Measurements from ENCODE around the gene SCAMP1. TPM values are rescaled to one million over a fixed set of nuclear protein-coding genes. Genes with fewer than 3 reads are reported as not detected.
"Not testable (repeated sequence)": the region's sequence is repeated elsewhere in the genome, so short reads cannot be mapped to it uniquely, and the experiment has no call there.

Gene SCAMP1
- total and polyA plus RNA-seq, 4 donors: 81.2 to 198 (median 93.6) TPM

DNA sequence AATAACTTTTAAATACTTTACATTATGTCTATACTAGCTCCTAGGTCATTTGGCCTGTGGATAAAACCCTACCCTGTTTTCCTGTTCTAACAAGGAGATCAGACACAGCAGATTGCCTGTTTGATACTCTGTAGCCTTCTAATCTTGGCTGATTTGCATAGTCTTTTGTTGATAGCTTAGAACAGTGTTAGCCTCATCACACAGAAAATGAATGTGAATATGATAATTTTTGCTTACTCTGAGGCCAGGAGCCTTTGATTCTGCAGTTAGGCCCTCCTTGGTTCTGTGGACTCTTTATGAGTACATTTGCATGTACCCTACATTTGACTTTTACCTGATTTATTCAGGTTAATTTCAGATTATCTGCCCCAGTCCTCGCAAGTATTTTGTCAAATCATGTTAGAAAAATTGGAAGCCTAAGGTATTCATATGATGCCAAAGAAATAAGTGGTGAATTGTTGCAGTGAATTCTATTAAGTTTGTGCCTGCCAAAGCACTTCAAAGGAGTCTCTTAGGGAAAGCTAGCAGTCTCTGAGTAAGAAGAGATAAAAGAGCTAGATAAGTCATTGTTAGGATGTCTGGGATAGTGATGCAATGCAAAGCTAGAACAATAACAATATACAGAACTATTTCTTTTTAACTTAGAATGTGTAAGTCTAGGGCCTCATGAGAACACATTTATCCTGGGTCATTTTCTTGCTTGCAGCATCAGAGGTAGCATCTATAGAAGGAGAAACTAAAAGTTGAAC lies 56.4 kb downstream of the SCAMP1 start:
- Histone ChIP-seq H3K4me3 (ENCODE audit: low read depth, low read length) (no peak overlapping the region), H3K4me1 (ENCODE audit: control insufficient read depth, insufficient read depth, low read length) (no peaks in the 10 kb centered on the region), H3K36me3 (ENCODE audit: control insufficient read depth, insufficient read depth, low read length) (no peaks in the 10 kb centered on the region), H3K9me3 (ENCODE audit: control insufficient read depth, insufficient read depth, low read length) (no peaks in the 10 kb centered on the region), H3K27me3 (ENCODE audit: control insufficient read depth, insufficient read depth, low read length) (no peaks in the 10 kb centered on the region), H3K27ac (ENCODE audit: low read depth, low read length) (no peak overlapping the region)
- no peak for DNase-seq (ENCODE audit: low read depth in 4 of 6, low spot score in 6 of 6)
- no CpG with 5 or more reads among the region's 1 CpG for WGBS (ENCODE audit: insufficient coverage)

GRCh38 chr5:78419396-78419795 lies 59.0 kb downstream of the SCAMP1 start:
- H3K4me1 ChIP-seq (ENCODE audit: control insufficient read depth, insufficient read depth, low read length): no peaks in the 10 kb centered on the region
- no peaks in the 10 kb centered on the region for H3K9me3 ChIP-seq (ENCODE audit: control insufficient read depth, insufficient read depth, low read length)
- no peaks in the 10 kb centered on the region for H3K27me3 ChIP-seq (ENCODE audit: control insufficient read depth, insufficient read depth, low read length)
- no CpG with 5 or more reads among the region's 3 CpGs for WGBS (ENCODE audit: insufficient coverage)
- no peak for DNase-seq (ENCODE audit: low read depth in 4 of 6, low spot score in 6 of 6)
- H3K36me3 ChIP-seq (ENCODE audit: control insufficient read depth, insufficient read depth, low read length): no peaks in the 10 kb centered on the region
- H3K4me3 ChIP-seq (ENCODE audit: low read depth, low read length): no peak overlapping the region
- H3K27ac ChIP-seq (ENCODE audit: low read depth, low read length): no peak overlapping the region

- no peaks in the 10 kb centered on the region for H3K36me3 ChIP-seq (ENCODE audit: control insufficient read depth, insufficient read depth, low read length)
- H3K9me3 ChIP-seq (ENCODE audit: control insufficient read depth, insufficient read depth, low read length): no peaks in the 10 kb centered on the region
- no peaks in the 10 kb centered on the region for H3K27me3 ChIP-seq (ENCODE audit: control insufficient read depth, insufficient read depth, low read length)
- H3K4me3 ChIP-seq (ENCODE audit: low read depth, low read length): no peak overlapping the region
- H3K27ac ChIP-seq (ENCODE audit: low read depth, low read length): no peak overlapping the region
- DNase-seq (ENCODE audit: low read depth in 4 of 6, low spot score in 6 of 6): no peak
- no peaks in the 10 kb centered on the region for H3K4me1 ChIP-seq (ENCODE audit: control insufficient read depth, insufficient read depth, low read length)
Measured at GRCh38 chr5:78420548-78420947, 60.1 kb downstream of the SCAMP1 start.

DNA sequence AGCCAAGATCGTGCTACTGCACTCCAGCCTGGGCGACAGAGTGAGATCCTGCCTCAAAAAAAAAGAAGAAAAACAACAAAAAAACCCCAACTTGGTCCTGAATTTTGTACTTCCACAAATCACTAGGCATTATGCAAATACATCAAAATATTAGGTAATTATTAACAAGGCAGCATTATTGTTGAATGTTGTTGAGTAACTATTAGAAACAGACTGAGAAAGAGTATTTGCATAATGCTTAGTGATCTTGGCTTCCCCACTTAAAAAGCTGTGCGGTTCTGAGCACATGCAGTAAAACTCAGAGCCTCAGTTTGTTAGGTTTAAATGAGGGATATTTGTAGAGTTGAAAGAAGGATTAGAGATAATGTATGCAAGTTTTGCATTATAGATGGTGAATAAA lies 64.2 kb downstream of the SCAMP1 start:
- WGBS (ENCODE audit: insufficient coverage): 100% methylated on average over 1 of the region's 3 CpGs
- no peak overlapping the region for H3K4me3 ChIP-seq (ENCODE audit: low read depth, low read length)
- no peaks in the 10 kb centered on the region for H3K36me3 ChIP-seq (ENCODE audit: control insufficient read depth, insufficient read depth, low read length)
- H3K9me3 ChIP-seq (ENCODE audit: control insufficient read depth, insufficient read depth, low read length): no peaks in the 10 kb centered on the region
- DNase-seq (ENCODE audit: low read depth in 4 of 6, low spot score in 6 of 6): no peak
- H3K27me3 ChIP-seq (ENCODE audit: control insufficient read depth, insufficient read depth, low read length): no peaks in the 10 kb centered on the region
- no peak overlapping the region for H3K27ac ChIP-seq (ENCODE audit: low read depth, low read length)
- H3K4me1 ChIP-seq (ENCODE audit: control insufficient read depth, insufficient read depth, low read length): no peaks in the 10 kb centered on the region

DNA sequence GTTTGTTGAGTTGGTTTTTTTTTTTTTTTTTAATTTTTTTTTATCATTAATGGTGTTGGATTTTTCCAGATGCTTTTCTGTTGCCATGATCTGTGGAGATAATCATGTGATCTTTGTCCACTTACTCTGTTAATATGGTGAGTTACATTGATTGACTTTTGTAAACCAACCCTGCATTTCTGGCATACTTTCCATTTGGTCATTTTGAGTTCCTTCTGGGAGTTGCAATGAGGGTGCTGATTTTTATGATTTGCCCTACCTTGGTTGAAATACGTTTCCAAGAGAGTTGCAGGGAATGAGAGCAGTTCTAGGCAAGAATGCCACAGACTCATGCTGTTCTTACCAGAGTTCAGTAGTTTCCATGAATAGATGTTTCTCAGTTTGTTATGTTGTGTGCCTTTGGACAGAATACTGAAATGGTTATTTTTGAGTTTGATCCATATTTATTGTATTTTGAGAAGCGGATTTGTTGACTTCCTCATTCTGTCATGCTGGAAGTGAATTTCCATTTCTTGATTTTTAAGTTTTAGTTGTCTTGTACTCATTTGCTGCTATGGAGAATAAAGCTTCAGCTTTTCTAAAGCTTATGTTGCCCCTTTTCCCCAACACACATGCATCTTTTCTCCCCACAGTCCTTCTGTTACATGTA lies 69.0 kb downstream of the SCAMP1 start:
- Histone ChIP-seq H3K27ac (ENCODE audit: low read depth, low read length) (no peak overlapping the region), H3K36me3 (ENCODE audit: control insufficient read depth, insufficient read depth, low read length) (peaks cover 3% of the 10 kb centered on the region), H3K9me3 (ENCODE audit: control insufficient read depth, insufficient read depth, low read length) (no peaks in the 10 kb centered on the region), H3K27me3 (ENCODE audit: control insufficient read depth, insufficient read depth, low read length) (no peaks in the 10 kb centered on the region), H3K4me3 (ENCODE audit: low read depth, low read length) (no peak overlapping the region), H3K4me1 (ENCODE audit: control insufficient read depth, insufficient read depth, low read length) (no peaks in the 10 kb centered on the region)
- DNase-seq (ENCODE audit: low read depth in 4 of 6, low spot score in 6 of 6): peak in 1 of 6 donors; percentile 60
- 92% methylated on average over 1 of the region's 2 CpGs for WGBS (ENCODE audit: insufficient coverage)

- no CpG with 5 or more reads among the region's 1 CpG for WGBS (ENCODE audit: insufficient coverage)
- no peaks in the 10 kb centered on the region for H3K9me3 ChIP-seq (ENCODE audit: control insufficient read depth, insufficient read depth, low read length)
- peak in 1 of 6 donors; percentile 76 for DNase-seq (ENCODE audit: low read depth in 4 of 6, low spot score in 6 of 6)
- no peak overlapping the region for H3K4me3 ChIP-seq (ENCODE audit: low read depth, low read length)
- H3K27ac ChIP-seq (ENCODE audit: low read depth, low read length): no peak overlapping the region
- no peaks in the 10 kb centered on the region for H3K4me1 ChIP-seq (ENCODE audit: control insufficient read depth, insufficient read depth, low read length)
- H3K36me3 ChIP-seq (ENCODE audit: control insufficient read depth, insufficient read depth, low read length): peaks cover 3% of the 10 kb centered on the region
- H3K27me3 ChIP-seq (ENCODE audit: control insufficient read depth, insufficient read depth, low read length): no peaks in the 10 kb centered on the region
Measured at GRCh38 chr5:78430866-78431265, 70.4 kb downstream of the SCAMP1 start.

- no peak overlapping the region for H3K4me3 ChIP-seq (ENCODE audit: low read depth, low read length)
- H3K9me3 ChIP-seq (ENCODE audit: control insufficient read depth, insufficient read depth, low read length): no peaks in the 10 kb centered on the region
- no peaks in the 10 kb centered on the region for H3K4me1 ChIP-seq (ENCODE audit: control insufficient read depth, insufficient read depth, low read length)
- H3K36me3 ChIP-seq (ENCODE audit: control insufficient read depth, insufficient read depth, low read length): peaks cover 3% of the 10 kb centered on the region
- H3K27ac ChIP-seq (ENCODE audit: low read depth, low read length): no peak overlapping the region
- H3K27me3 ChIP-seq (ENCODE audit: control insufficient read depth, insufficient read depth, low read length): no peaks in the 10 kb centered on the region
- DNase-seq (ENCODE audit: low read depth in 4 of 6, low spot score in 6 of 6): no peak
Measured at GRCh38 chr5:78433972-78434371, 73.6 kb downstream of the SCAMP1 start.

- no peak for DNase-seq (ENCODE audit: low read depth in 4 of 6, low spot score in 6 of 6)
- no peaks in the 10 kb centered on the region for H3K4me1 ChIP-seq (ENCODE audit: control insufficient read depth, insufficient read depth, low read length)
- no peaks in the 10 kb centered on the region for H3K9me3 ChIP-seq (ENCODE audit: control insufficient read depth, insufficient read depth, low read length)
- no peak overlapping the region for H3K27ac ChIP-seq (ENCODE audit: low read depth, low read length)
- H3K4me3 ChIP-seq (ENCODE audit: low read depth, low read length): no peak overlapping the region
- WGBS (ENCODE audit: insufficient coverage): no CpG with 5 or more reads among the region's 3 CpGs
- H3K27me3 ChIP-seq (ENCODE audit: control insufficient read depth, insufficient read depth, low read length): no peaks in the 10 kb centered on the region
- peaks cover 3% of the 10 kb centered on the region for H3K36me3 ChIP-seq (ENCODE audit: control insufficient read depth, insufficient read depth, low read length)
Measured at GRCh38 chr5:78447775-78448424, 87.5 kb downstream of the SCAMP1 start.

GRCh38 chr5:78449103-78449502 lies 88.7 kb downstream of the SCAMP1 start:
- Histone ChIP-seq H3K4me1 (ENCODE audit: control insufficient read depth, insufficient read depth, low read length) (no peaks in the 10 kb centered on the region), H3K4me3 (ENCODE audit: low read depth, low read length) (no peak overlapping the region), H3K27ac (ENCODE audit: low read depth, low read length) (no peak overlapping the region), H3K36me3 (ENCODE audit: control insufficient read depth, insufficient read depth, low read length) (peaks cover 3% of the 10 kb centered on the region), H3K27me3 (ENCODE audit: control insufficient read depth, insufficient read depth, low read length) (no peaks in the 10 kb centered on the region), H3K9me3 (ENCODE audit: control insufficient read depth, insufficient read depth, low read length) (no peaks in the 10 kb centered on the region)
- DNase-seq (ENCODE audit: low read depth in 4 of 6, low spot score in 6 of 6): no peak

- H3K36me3 ChIP-seq (ENCODE audit: control insufficient read depth, insufficient read depth, low read length); DNase-seq (ENCODE audit: low read depth in 4 of 6, low spot score in 6 of 6); H3K9me3 ChIP-seq (ENCODE audit: control insufficient read depth, insufficient read depth, low read length); H3K27ac ChIP-seq (ENCODE audit: low read depth, low read length); H3K27me3 ChIP-seq (ENCODE audit: control insufficient read depth, insufficient read depth, low read length); H3K4me1 ChIP-seq (ENCODE audit: control insufficient read depth, insufficient read depth, low read length); H3K4me3 ChIP-seq (ENCODE audit: low read depth, low read length): not testable (repeated sequence)
- WGBS (ENCODE audit: insufficient coverage): 91% methylated on average over 7 of the region's 14 CpGs
Measured at GRCh38 chr5:78457507-78457906, 97.1 kb downstream of the SCAMP1 start.
